ENCODE measurements around the gene TP73.

Gene TP73

DNA sequence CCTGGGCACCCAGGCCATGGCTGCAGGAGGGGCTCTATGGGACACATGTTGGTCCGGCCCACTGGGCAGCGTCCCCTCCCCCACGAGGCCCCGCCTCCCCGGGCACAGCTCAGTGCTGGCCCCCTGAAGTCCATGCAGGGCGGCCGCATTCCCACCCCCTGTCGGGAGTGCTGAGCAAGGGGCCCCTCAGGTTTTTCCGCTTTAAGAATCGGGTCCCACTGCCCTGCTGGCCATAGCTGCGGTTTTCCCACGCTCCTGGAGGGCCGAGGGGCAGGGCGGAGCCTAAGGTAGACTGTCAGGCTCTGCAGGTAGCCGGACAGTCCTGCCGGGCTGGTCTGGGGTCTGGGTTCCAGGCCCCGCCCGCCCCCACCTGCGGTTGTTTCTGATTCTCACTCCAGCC lies 56.5 kb downstream of the TP73 start:
- no peak for DNase-seq (ENCODE audit: low read depth in 2 of 2)

DNA sequence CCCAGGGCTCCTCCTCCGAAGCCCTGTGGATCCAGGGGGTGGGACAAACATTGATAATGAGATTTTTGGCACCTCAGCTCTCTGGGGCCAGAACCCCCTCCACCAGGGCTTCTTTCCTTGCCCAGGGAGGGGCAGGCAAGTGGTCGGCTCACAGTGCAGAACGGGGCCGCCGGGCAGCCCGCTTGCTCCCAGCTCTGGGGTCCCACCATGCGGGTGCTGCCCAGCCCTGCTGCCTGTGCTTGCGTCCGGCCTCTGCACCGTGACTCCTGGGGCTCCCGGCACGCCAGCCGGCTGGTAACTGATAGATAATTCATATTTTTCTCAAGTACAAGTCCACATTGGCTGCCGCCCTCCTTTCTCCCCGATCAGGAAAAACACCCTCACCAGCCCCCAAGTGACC lies 57.9 kb downstream of the TP73 start:
- DNase-seq (ENCODE audit: low read depth in 2 of 2) = no peak

DNA sequence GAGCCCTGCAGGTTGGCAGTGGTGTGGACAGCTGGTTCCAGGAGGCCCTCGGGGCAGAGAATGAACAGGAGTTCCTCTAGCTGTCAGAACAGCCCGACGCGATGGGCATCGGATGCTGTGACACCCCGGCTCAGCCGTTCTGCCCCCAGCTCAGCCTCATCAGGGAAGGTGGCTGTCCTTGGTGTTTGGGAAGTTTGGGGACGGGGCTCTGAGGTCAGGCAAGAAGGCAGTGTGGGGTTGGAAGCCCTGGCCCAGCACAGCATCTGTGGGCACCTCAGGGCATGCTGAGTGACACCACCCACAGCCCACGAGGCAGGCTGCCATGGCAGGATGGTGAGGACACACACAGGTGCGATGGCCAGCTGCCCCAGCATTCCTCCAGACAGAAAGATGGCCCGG lies 59.1 kb downstream of the TP73 start:
- DNase-seq (ENCODE audit: low read depth in 2 of 2) = no peak

DNA sequence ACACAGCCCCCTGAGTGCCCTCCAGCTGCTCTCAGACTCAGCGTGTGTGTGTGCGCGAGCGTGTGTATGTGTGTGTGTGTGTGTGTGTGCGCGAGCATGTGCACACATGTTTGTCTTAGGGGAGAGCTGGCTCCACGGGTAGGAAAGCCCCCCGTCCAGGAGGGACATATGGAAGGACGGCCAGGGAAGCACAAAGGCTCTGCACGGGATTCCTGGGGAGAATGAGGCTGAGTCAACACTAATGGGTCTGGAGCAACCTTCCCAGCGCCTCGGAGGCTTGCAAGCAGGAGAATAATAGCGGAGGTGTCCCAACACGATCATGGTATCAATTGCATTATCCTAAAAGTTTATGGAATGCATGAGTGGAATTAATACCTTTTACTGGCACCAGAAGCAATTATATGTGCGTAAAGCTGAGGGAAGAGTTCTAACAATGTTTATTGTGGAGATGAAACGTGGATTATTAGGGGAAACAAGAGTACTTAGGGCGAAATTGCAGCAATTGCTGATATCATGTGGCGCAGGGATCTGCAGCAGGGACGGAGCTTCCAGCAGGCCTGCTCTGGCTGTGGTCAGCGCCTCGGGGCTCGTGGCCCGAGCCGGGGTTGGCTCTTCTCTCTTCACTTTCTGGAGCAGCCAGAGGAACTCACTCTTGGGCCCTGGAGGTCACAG lies 59.6 kb downstream of the TP73 start:
- no peak for DNase-seq (ENCODE audit: low read depth in 2 of 2)

DNA sequence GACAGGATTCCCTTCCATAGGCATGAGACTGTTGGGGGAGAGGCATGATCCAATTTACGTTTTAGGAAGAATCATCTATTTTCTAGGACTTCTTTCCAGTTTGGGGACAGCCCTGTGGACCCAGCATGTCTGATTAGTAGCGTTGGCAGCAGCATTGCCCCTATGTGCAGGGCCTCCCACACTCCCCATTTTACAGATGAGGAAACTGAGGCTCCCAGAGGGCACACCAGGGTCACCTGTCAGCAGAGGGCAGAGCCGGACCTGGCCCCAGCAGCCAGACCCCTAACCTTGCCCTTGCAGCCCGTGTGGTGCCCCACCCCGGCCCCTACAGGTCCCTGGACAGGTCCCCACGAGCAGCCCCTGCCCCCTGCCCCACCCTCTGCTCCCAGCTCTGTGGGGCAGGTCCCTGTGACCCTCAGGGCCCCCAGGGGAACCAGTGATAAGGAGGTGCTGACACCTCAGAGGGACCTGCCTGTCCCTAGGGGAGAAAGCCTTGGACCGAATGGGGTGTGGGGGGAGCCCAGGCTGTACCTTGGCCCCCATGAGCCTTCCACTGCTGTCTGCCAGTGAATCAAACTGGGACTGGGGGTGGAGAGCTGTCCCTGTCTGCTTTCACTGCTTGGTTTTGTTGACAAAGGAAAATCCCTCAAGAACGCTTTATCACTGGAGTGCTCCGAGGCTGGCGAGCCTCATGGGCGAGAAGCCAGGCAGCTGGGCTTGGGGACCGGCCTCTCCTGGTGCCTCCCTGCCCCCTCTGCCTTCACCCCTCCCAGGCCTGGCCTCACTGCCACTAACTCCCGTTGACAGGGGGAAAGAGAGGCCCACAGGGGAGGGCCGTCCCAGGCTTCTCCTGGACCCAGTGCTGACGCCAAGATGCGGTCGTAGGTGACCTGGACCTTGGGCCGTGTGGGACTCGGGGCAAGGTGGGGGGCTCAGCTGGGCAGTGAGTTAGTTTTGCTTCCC lies 60.5 kb downstream of the TP73 start:
- no peak for DNase-seq (ENCODE audit: low read depth in 2 of 2)

DNA sequence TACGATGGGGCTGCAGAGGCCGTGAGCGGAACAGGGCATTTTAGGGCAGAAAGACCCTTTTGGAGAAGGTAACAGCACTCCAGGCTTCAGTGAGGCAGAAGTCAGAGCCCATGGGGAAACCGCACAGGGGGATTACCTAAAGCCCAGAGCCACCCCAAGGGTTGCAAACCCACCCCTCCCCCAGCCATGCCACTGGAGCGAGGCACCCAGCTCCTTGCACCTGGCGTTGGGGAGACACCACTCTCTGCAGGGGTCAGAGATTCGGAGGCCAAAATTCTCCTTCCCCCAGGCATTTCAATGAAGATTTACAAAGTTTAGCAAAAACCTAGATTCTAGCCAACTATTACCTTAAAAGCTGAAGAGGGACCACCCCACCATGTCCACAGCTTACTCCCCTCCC lies 61.5 kb downstream of the TP73 start:
- DNase-seq (ENCODE audit: low read depth in 2 of 2) = no peak

DNA sequence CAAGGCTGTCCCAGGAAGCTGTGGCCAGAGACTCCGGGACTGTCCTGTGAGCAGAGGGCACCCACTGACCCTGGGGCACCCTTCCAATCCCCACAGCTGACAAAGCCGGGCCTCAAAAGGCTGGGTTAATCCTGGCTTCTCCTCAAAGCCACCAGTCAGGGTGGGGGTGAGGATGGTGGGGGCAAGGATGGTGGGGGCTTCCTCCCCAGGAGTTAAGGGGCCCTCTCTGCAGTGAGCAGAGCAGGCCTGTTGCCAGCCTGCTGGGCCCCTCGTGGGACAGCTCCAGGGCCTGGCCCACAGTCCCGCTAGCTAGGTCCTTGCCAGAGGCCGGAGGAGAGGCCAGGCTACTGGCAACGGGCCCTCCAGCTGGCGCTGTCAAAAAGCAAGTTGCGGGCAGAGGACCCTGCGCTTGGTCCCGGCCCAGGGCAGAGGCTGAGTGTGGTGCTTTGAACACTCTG lies 62.0 kb downstream of the TP73 start:
- no peak for DNase-seq (ENCODE audit: low read depth in 2 of 2)

DNA sequence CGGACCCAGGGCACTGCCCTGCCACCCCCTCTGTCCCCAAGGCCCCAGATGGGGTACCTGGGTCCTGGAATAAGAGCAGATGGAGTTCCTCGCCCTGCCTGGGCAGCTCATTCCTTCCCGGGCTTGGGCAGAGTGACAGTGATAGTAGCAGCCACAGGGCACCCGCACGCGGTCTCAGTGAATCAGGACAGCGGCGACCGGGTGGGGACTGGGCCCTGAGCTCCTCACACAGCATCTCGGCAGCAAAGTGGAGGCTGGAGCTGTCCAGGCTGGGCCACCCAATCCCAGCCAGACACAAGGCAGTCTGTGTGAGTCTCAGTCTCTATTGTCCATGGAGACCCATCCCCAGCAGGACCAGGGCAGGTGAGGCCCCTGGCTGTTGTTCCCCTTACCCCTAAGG lies 62.5 kb downstream of the TP73 start:
- DNase-seq (ENCODE audit: low read depth in 2 of 2) = no peak

DNA sequence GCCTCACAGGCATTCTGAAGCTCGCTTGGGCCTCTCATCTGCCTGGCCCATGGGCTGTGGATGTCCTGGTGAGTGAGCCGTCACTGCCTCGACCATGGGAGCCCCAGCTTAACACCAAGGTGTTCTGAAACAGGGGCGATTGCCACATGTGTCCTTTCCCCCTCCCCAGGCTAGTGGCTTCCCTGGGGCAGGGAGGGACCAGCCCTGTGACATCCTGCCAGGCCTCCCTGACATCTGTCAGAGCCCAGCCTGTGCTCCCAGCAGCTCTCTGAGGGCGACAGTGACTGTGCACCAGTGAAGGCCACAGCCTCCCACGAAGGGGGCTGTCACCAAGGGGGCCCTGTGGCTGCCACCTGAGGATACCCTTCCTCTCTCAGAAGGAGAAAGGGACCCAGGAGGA lies 64.0 kb downstream of the TP73 start:
- no peak for DNase-seq (ENCODE audit: low read depth in 2 of 2)

DNA sequence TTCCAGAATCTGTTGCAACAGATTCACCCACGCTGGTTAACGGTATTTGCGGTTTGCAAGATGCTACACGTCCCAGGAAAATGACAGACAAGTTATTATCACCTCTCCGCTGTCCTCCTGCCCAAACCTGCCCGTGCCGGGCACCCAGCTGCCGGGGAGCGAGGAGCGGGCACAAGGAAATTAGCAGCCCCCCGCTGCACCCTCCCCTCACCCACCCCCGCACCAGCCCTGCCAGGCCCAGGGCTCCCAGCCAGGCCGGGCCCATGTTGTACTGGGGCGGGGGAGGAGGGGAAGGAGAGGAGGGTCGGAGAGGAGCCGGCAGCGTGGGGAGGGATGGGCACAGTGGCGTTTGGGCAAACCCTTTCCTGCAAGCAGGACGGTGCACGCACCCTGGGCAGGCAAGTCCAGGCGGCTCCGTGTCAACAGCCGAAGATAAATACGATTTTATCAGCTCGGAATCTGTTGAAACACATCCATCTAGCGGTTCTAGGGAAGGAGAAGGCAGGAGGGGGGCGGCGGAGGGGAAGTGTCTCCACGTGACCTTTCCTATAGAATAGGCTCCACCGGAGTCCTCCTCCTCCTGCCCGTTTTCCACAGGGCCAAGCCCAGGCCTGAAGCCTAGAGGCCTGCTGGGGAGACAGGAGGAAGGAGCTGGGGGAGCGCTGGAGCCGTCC lies 64.9 kb downstream of the TP73 start:
- DNase-seq (ENCODE audit: low read depth in 2 of 2) = no peak

DNA sequence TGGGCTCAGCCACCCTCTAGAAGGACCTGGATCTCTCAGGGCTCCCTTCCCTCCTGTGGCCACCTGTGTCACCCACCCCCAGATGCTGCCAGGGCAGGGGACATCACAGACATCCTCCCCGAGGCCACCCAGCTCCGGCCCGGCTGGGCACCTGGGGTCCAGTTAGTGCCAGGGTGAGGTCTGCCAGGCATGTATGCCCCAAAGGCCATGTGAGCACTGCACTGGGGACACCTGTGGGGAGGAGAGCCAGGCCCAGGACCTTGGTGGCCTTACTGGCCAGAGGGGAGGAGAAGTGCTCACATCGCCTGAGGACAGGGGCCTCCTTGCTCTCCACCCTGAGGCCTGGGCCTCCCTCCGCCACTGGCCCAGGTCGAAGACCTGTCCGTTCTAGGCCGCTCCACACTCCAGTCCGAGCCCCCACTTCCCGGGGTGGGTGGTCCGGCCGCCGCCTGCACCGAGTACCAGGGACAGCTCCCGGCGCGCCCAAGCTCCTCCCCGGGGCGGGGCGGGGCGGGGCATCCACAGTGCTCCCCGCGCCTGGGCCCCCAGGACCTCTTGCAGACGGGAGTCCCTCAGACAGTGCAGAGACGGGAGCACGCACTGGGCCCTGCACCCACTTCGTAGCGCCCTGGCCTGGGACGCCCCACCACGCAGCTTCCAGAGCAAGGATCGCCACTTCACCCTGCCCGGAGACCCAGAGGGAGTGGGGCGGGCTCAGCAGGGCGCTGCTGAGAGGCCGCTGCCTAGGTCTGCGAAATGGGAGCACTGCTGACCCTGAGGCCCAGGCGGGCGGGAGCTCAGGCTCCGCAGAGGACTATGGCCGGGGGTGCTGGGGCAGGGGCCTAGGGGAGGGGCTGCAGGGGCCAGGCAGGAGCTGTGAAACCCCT lies 65.6 kb downstream of the TP73 start:
- DNase-seq (ENCODE audit: low read depth in 2 of 2) = no peak

DNA sequence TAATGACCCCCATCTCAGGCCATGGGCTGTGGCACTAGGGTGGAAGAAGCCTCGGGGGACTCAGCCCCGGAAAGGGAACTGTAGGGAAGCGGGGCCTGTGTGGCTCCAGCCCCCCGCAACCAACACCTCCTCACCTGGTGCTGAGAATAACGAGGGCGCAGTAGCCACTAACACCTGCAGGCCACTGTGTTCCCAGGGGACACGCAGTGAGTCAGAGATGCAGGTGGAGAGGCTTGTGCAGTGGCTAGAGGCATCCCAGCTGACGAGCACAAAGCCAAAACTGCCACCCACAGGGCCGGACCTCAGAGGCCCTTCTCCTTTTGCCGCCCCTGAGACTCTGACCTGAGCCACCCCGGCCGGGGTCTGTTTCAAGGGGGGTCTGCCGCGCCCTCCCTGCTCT lies 66.4 kb downstream of the TP73 start:
- DNase-seq (ENCODE audit: low read depth in 2 of 2) = no peak

DNA sequence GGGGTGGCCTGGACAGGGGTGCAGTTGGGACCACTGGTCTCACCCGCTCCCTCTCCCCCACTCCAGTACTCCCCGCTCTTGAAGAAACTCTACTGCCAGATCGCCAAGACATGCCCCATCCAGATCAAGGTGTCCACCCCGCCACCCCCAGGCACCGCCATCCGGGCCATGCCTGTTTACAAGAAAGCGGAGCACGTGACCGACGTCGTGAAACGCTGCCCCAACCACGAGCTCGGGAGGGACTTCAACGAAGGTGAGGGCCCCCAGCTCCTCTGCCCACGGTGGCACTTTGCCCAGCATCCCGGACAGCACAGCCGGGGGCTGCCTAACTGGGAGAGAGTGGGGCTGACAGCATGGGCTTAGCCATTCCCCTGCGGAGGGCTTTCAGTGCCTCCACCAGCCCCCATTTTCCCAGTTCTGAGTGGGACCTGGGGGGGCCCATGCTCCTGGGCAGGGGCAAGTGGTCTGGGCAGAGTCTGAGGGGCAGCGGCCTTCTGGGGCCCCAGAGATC lies 69.7 kb downstream of the TP73 start:
- DNase-seq (ENCODE audit: low read depth in 2 of 2) = no peak

DNA sequence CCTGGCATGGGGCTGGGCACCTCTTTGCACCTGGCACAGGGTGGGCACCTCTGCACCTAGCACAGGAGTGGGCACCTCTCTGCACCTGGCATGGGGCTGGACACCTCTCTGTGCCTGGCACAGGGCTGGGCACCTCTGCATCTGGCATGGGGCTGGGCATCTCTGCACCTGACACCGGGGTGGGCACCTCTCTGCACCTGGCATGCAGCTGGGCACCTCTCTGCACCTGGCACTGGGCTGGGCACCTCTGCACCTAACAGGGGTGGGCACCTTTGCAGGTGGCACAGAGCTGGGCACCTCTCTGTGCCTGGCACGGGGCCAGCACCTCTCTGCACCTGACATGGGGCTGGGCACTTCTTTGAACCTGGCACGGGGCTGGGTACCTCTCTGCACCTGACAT lies 70.5 kb downstream of the TP73 start:
- DNase-seq (ENCODE audit: low read depth in 2 of 2) = no peak

DNA sequence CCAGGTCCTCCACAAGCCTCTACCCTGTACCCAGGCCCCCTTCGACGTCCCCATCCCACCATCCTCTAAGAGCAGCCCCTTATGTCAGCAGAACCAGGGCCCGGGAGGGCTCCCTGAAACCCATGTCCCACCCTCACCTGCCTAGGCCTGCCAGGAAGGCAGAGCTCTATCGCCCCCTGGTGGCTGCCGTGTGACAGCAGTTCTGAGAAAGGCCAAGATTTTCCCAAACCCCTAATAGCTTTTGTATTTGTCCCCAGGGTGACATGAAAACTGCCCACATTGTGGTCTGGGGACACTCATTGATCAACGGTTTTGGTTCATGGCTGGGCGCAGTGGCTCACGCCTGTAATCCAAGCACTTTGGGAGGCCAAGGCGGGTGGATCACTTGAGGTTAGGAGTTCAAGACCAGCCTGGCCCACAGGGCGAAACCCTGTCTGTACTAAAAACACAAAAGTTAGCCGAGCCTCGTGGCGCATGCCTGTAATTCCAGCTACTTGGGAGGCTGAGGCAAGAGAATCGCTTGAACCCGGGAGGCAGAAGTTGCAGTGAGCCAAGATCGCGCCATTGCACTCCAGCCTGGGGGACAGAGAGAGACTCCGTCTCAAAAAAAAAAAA lies 72.2 kb downstream of the TP73 start:
- DNase-seq (ENCODE audit: low read depth in 2 of 2) = peak; percentile 52 to 66

DNA sequence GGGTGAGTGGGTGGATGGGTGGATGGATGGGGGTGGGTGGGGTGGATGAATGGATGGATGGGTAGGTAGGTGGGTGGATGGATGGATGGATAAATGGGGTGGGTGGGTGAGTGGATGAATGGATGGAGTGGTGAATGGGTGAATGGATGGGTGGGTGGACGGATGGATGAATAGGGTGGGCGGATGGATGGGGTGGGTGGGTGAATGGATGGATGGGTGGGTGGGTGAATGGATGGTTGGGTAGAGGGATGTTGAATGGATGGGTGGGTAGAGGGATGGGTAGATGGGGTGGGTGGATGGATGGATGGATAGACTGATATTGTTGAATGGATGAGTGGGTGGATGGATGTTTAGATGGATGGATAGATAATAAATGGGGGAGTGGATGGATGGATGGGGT lies 73.0 kb downstream of the TP73 start:
- no peak for DNase-seq (ENCODE audit: low read depth in 2 of 2)

DNA sequence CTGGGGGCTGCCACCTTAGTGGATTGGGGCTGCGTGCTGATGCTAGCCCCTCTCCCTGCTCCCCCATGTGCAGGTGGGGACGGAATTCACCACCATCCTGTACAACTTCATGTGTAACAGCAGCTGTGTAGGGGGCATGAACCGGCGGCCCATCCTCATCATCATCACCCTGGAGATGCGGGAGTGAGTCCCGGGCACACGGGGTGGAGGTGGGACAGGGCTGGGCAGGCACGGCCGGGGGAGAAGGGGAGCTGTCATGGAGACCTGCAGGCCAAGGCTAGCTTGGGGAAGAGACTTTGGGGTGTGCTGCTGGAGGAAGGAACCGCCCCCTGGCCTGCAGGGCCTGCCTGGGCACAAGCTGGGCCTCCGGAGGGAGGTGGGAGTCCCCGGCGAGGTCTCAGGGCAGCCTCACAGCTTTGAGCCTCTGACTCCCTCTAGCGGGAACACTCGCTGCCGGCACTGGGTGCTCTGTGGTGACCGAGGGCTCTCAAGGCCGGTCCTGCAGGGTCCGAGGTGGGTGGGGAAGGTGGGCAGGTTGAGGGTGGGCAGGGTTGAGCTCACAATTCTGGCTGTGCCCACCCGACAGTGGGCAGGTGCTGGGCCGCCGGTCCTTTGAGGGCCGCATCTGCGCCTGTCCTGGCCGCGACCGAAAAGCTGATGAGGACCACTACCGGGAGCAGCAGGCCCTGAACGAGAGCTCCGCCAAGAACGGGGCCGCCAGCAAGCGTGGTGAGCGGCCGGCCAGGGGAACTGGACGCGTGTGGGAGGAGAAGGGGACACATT lies 74.9 kb downstream of the TP73 start:
- no peak for DNase-seq (ENCODE audit: low read depth in 2 of 2)

DNA sequence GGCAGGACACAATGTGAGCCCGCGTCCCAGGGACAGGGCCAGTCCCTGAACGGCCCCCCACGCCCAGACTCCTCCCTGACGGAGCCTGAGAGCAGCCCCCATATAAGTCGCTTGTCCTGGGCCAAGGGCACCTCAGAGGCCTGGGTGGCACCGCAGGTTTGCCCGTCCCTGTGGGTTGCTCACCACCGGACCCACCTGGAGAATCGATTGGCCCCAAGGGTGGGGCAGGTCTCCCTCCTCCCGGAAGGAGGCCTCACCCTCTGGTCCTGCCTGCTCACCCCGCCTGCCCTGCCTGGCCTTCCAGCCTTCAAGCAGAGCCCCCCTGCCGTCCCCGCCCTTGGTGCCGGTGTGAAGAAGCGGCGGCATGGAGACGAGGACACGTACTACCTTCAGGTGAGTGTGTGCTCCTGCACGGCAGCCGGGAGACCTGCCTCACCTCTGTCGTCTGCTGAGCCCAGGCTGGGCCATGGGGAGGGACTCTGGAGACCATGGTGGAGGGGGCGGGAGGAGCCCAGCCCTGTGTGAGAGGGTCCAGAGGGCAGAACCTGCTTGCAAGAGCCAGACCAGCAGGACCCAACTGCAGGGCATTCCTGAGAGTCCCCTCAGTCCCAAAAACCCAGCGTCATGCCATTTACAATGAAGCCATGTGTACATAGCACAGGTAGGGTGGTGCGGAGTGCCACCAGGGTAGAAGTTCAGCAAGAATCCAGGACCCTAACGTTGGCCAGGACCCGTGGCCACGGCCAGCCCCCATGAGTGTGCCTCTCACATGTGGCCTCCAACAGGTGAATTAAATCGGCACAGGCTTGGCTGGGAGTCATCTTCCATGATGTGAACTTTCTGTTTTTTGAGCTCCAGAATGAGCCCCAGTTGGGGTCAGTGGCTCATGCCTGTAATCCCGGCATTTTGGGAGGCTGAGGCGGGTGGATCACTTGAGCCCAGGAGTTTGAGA lies 75.8 kb downstream of the TP73 start:
- no peak for DNase-seq (ENCODE audit: low read depth in 2 of 2)
